OCI-LY7 (cell line): ENCODE measurements around the gene INPP4A.

Experiments
- EZH2phosphoT487 ChIP-seq: fragments of 200-600 bp; sonication (generic); IDR thresholded peaks from 2 replicates; pipeline ENCODE4 v1.6.1; 2018; ENCODE audit warnings: low read depth, borderline replicate concordance, mild to moderate bottlenecking, mixed run types, antibody characterized with exemption, low read length, moderate library complexity, mixed read lengths
- TF ChIP-seq, protein P1 (sequence below): fragments of 200-600 bp; sonication (generic); conservative IDR thresholded peaks from 2 replicates; pipeline ENCODE4 v1.5.1; 2014; ENCODE audit warnings: mild to moderate bottlenecking, antibody characterized with exemption, low read length, moderate library complexity, mixed read lengths

DNA sequence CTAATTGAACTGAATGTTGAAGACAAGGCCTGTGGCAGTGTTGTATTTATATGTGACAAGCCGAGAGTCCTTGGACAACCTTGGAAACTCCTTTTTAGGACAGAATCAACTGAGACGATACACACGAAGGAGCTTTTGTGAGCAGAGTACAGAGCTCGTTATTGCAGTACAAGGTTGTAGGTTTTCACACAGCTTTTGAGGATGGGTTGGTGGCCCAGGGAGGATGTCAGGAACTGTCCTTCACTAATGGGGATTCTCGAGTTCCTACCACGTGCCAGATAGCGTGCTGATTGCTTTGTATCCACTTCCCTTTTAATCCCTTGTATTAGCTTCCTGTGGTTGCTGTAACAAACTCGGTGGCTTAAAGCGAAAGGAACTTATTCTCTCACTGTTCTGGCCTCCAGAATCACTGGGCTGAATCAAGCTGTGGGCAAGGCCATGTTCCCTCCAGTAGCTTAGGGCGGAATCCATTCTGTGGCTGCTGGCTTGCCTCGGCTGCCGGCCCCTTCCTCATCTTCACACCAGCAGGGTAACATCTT, 20.2 kb downstream of the INPP4A start:
- TF ChIP-seq, protein P1, sequence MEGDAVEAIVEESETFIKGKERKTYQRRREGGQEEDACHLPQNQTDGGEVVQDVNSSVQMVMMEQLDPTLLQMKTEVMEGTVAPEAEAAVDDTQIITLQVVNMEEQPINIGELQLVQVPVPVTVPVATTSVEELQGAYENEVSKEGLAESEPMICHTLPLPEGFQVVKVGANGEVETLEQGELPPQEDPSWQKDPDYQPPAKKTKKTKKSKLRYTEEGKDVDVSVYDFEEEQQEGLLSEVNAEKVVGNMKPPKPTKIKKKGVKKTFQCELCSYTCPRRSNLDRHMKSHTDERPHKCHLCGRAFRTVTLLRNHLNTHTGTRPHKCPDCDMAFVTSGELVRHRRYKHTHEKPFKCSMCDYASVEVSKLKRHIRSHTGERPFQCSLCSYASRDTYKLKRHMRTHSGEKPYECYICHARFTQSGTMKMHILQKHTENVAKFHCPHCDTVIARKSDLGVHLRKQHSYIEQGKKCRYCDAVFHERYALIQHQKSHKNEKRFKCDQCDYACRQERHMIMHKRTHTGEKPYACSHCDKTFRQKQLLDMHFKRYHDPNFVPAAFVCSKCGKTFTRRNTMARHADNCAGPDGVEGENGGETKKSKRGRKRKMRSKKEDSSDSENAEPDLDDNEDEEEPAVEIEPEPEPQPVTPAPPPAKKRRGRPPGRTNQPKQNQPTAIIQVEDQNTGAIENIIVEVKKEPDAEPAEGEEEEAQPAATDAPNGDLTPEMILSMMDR: no peak
- TF ChIP-seq EZH2phosphoT487: no peak
